ENCODE measurements around the gene NPTX1. TPM values are rescaled to one million over a fixed set of nuclear protein-coding genes. Genes with fewer than 3 reads are reported as not detected.
A peak's percentile ranks its signal among the peaks of the same experiment; 100 is the strongest.
"Not testable (repeated sequence)": the region's sequence is repeated elsewhere in the genome, so short reads cannot be mapped to it uniquely, and the experiment has no call there.

The NPTX1 gene
- total RNA-seq, 2 donors from 2014 or later = not detected

- intact Hi-C loops (cut with DNase I); DNase-seq; ATAC-seq: not testable (repeated sequence)
Measured at GRCh38 chr17:80507177-80507576, 30.8 kb upstream of the NPTX1 start.

GRCh38 chr17:80504686-80505413 lies 28.4 kb upstream of the NPTX1 start:
- intact Hi-C loops (cut with DNase I) = no loop called here
- DNase-seq (no peak), ATAC-seq (no peak)

DNA sequence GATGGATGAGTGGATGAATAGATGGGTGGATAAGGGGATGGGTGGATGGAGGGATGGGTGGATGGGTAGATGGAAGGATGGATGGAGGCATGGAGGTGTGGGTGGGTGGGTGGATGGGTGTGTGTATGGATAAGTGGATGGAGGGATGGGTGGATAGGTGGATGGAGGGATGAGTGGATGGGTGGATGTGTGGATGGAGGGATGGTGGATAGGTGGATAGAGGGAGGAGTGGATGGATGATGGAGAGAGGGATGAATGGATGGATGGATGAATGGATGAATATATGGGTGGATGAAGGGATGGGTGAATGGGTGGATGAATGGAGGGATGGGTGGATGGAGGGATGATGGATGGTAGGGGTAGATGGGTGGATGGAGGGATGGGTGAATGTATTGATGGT lies 27.5 kb upstream of the NPTX1 start:
- ATAC-seq (no peak), DNase-seq (no peak)
- intact Hi-C loops (cut with DNase I) = no loop called here

- ATAC-seq (no peak), DNase-seq (no peak)
- intact Hi-C loops (cut with DNase I) = no loop called here
Measured at GRCh38 chr17:80503031-80503430, 26.6 kb upstream of the NPTX1 start.

- no peak for ATAC-seq
- intact Hi-C loops (cut with DNase I) = no loop called here
- DNase-seq = no peak
Measured at GRCh38 chr17:80502578-80502877, 26.1 kb upstream of the NPTX1 start.

GRCh38 chr17:80501741-80502577 lies 25.6 kb upstream of the NPTX1 start:
- no peak for DNase-seq

GRCh38 chr17:80499961-80500665 lies 23.7 kb upstream of the NPTX1 start:
- no peak for DNase-seq
- intact Hi-C loops (cut with DNase I) = no loop called here
- no peak for ATAC-seq

More at GRCh38 chr17:80501741-80502577, 25.6 kb upstream of the NPTX1 start:
- intact Hi-C loops (cut with DNase I) = no loop called here
- peak in 1 of 2 donors; percentile 28 for ATAC-seq

DNA sequence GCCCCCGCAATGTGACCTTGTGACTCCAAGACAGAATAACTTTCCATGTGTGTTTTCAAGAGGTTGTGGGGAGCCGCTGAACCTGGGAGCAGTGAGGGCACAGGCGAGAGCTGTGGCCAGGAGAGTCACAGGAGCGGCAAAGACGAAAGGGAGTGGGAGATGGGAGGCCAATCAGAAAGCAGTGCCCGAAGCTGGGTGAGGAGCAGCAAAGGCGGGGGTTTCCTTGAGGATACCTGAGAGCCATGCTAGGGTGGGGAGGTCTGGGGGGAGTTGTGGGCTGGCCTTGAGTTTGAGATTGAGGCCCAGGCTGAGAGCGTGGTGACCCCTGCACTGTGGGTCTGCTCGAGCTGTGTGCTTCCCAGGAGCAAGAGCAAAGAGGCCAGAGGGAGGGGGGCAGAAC lies 23.2 kb upstream of the NPTX1 start:
- intact Hi-C loops (cut with DNase I) = no loop called here
- DNase-seq (no peak), ATAC-seq (no peak)

- ATAC-seq (no peak), DNase-seq (no peak)
- intact Hi-C loops (cut with DNase I) = no loop called here
Measured at GRCh38 chr17:80498920-80499410, 22.6 kb upstream of the NPTX1 start.

DNA sequence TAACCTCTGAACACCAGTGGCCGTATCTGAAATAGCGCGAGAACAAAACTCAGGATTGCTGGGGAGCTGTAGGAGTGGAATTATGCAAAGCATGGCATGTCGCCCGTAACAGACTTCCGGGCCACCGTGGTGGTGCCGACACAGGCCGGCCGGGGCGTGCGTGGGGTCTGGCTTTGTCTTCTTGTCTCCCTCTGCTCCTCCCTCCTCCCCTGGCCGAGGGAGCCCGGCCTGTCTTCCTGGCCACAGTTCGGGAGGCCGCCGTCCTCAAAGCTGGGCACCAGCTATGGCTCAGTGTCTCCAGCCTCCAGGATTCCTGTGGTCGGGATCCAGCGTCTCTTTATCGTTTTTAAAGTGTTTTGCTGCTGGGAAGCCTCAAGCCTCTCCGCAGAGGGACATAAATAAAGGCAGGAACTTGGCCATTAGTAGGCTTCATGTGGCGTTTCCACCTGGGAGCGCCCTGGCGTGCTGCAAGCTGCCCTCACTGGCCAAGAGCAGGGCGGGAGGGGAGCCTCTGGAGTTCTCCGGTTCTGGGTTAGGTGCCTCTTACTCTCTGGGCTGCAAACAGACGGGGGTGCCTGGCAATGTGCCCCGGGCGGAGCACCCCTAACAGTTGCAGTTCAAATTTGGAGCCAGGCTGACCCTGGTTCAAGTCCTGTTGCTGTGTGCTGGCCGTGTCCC lies 22.0 kb upstream of the NPTX1 start:
- intact Hi-C loops (cut with DNase I) = no loop called here
- DNase-seq (peak; percentile 39), ATAC-seq (peak in 1 of 2 donors; percentile 80)

DNA sequence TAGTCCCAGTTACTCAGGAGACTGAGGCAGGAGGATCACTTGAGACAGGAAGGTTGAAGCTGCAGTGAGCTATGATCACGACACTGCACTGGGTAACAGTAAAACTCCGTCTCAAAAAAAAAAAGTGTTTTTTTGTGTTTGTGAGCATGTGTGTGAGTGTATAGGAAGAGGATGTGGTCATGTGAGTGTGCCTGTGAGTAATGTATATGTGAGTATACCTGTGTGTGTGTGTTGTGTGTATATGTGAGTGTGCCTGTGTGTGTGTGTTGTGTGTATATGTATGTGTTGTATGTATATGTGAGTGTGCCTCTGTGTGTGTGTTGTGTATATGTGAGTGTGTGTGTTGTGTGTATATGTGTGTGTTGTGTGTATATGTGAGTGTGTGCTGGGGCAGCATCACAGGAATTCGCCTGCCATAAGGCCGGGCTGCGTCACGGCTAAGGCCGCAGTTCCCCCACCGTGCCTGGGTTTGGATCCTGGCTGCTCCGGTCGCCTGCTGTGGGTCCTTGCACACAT lies 21.4 kb upstream of the NPTX1 start:
- intact Hi-C loops (cut with DNase I) = no loop called here
- ATAC-seq = no peak
- DNase-seq = no peak

- no peak for ATAC-seq
- intact Hi-C loops (cut with DNase I) = no loop called here
- DNase-seq = no peak
Measured at GRCh38 chr17:80494547-80494946, 18.1 kb upstream of the NPTX1 start.

- intact Hi-C loops (cut with DNase I) = no loop called here
- ATAC-seq = no peak
- no peak for DNase-seq
Measured at GRCh38 chr17:80492343-80493136, 16.1 kb upstream of the NPTX1 start.

DNA sequence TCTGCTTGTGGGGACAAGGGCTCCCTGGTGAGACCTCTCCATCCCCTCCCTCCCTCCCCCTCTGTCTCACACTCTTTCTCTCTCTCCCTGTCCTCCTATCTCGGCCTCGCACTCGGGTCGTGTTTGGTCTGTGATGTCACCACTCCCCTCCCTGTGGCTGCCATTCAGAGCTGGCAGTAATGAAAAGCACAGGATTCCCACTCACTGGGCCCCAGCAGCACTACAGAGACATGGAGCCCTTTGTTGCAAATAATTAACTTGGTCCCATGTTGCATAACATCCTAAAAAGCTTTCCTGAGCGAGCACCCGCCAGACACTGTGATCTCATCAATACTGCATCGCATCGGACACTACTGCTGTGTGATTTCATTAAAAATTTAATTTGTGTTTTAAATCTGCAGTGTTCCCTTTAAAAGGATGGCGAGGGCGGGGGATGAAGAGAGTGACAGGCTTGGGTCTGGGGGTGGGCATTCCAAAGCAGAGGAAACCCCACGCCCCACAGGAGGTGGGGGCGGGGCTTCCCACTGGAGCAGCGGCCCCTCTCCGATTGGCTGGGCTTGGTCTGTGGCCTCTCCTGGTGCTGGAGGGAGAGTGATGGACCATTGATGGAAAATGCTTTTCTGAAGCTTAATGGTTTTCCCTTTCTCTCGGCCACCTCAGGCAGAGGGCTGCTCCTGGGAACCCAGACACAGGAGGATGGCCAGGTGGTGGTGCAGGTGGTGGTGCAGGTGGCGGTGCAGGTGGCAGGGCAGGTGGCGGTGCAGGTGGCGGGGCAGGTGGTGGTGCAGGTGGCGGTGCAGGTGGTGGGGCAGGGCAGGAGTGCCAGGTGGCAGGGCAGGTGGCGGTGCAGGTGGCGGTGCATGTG lies 15.3 kb upstream of the NPTX1 start:
- no peak for ATAC-seq
- intact Hi-C loops (cut with DNase I) = no loop called here
- no peak for DNase-seq

DNA sequence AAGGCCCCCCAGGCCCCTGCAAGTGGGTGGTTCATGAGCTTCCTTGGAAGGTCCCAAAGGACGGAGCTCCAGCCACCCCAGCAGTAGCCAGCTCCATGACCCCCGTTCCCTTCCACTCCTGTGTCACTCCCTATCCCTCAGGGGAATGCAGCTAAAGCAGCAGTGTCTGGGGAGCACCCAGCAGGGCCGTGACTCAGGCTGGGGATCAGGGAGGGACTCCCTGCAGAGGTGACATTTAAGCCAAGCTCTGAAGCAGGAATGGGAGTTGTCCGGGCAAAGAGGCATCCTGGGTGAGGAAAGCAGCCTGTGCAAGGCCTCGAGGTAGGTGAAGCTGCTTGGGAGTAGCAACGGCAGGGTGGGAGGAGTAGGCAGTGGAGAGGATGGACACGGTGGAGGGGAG lies 11.1 kb upstream of the NPTX1 start:
- no peak for ATAC-seq
- no peak for DNase-seq
- intact Hi-C loops (cut with DNase I) = no loop called here

DNA sequence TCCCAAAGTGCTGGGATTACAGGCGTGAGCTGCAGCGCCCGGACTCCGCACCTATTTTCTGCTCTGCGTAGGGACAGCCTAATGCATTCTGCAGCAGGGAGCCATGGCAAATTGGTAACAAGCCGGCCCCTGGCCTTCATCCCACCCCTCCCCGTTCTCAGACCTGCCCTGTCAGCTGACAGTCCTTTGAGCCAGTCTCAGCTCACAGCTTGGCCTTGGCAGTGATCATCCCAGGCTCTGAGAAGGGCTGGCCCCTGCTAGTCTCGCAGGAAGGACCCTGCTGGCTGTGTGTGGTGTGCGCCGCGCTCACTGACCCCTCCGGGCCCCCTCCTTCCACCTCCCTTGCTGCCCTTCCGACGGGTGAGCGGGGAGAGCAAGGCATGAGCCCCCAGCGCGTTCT lies 10.3 kb upstream of the NPTX1 start:
- no peak for DNase-seq
- intact Hi-C loops (cut with DNase I) = no loop called here
- ATAC-seq = no peak

- DNase-seq = no peak
- intact Hi-C loops (cut with DNase I) = no loop called here
- ATAC-seq = no peak
Measured at GRCh38 chr17:80485846-80486245, 9.4 kb upstream of the NPTX1 start.

Data from left cardiac atrium (tissue), 4 donors.